GM21390 (cell line): Measurements from ENCODE around the gene MGST2.
"Not testable (repeated sequence)": the region's sequence is repeated elsewhere in the genome, so short reads cannot be mapped to it uniquely, and the experiment has no call there.

Experiments used
- ATAC-seq: cut with Tn5 transposase; IDR thresholded peaks from one replicate; pipeline ENCODE4 v1.9.1; 2021; ENCODE audit not compliant: unreplicated experiment

MGST2 gene

GRCh38 chr4:139665690-139666529, at the start of gene MGST2:
TSS of gene MGST2 (plus strand) at chr4:139665819. CDS start at chr4:139666020, 201 bp downstream.
- ATAC-seq, result peak; percentile 83

GRCh38 chr4:139617702-139618490, 47.7 kb upstream of the MGST2 start:
- no peak for ATAC-seq

- ATAC-seq, result peak; percentile 77
Observed at GRCh38 chr4:139619644-139620043, 46.0 kb upstream of the MGST2 start.

GRCh38 chr4:139622901-139623381, 42.7 kb upstream of the MGST2 start:
- no peak for ATAC-seq

GRCh38 chr4:139624441-139625092, 41.1 kb upstream of the MGST2 start:
- ATAC-seq, result no peak

GRCh38 chr4:139625093-139625455, 40.5 kb upstream of the MGST2 start:
- no peak for ATAC-seq

- ATAC-seq, result no peak
Observed at GRCh38 chr4:139625482-139625881, 40.1 kb upstream of the MGST2 start.

GRCh38 chr4:139628184-139629012, 37.2 kb upstream of the MGST2 start:
- ATAC-seq, result no peak

GRCh38 chr4:139629436-139630125, 36.0 kb upstream of the MGST2 start:
- ATAC-seq, result no peak

- ATAC-seq, result no peak
Observed at GRCh38 chr4:139630126-139630495, 35.5 kb upstream of the MGST2 start.

GRCh38 chr4:139630991-139631390, 34.6 kb upstream of the MGST2 start:
- no peak for ATAC-seq

GRCh38 chr4:139631791-139632190, 33.8 kb upstream of the MGST2 start:
- ATAC-seq, result no peak

GRCh38 chr4:139632739-139633138, 32.9 kb upstream of the MGST2 start:
- not testable (repeated sequence) for ATAC-seq

GRCh38 chr4:139633195-139633594, 32.4 kb upstream of the MGST2 start:
- no peak for ATAC-seq

GRCh38 chr4:139633661-139634060, 32.0 kb upstream of the MGST2 start:
- ATAC-seq, result no peak

GRCh38 chr4:139635966-139636365, 29.7 kb upstream of the MGST2 start:
- ATAC-seq, result no peak

- ATAC-seq, result not testable (repeated sequence)
Observed at GRCh38 chr4:139638306-139638705, 27.3 kb upstream of the MGST2 start.

- ATAC-seq, result no peak
Observed at GRCh38 chr4:139639654-139640053, 26.0 kb upstream of the MGST2 start.

- ATAC-seq, result no peak
Observed at GRCh38 chr4:139641218-139641617, 24.4 kb upstream of the MGST2 start.

- ATAC-seq, result no peak
Observed at GRCh38 chr4:139642364-139642763, 23.3 kb upstream of the MGST2 start.
